HG03442 (cell line): ENCODE data around the gene KRT86.
"Not testable (repeated sequence)": the region's sequence is repeated elsewhere in the genome, so short reads cannot be mapped to it uniquely, and the experiment has no call there.

ENCODE experiments used
- ATAC-seq: cut with Tn5 transposase; IDR thresholded peaks from one replicate; pipeline ENCODE4 v1.9.1; 2021; ENCODE audit warnings: mild to moderate bottlenecking, moderate library complexity; ENCODE audit not compliant: unreplicated experiment

Gene KRT86

DNA sequence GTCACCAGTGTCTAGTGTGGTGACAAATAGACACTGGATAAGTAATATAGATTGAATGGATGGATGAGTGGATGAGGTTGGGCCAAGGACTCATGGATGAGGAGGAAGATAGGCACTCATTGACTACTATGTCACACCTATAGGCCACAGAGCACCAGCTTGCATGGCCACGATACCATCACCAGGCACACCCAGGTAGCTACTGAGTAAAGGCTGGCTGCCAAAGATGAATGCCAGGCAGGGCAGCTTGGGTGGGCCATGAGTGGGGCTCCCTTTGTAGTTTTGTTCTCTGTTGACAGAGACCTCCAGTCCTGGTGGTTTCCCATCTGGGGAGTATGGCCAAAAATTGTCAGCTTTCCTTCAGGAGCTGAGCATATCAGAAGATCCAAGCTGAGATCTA lies 57.9 kb downstream of the KRT86 start:
- no peak for ATAC-seq

DNA sequence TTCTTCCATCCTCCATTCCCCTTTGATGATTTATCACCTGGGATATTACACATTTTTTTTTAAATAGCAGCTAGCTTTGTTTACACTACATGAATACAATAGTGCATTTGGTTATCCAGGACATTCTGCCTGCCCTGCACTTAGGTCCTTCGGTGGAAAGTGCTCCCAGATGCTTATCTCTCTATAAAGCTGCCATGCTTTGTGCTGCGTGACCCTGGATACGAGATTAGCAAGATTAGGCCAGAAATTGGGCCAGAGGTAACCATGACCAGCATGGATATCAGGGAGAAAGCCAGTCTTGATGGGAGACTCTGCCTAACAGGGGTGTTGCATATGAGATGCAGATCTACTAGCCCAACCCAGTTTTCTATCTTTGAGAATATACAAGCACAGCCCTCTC lies 58.9 kb downstream of the KRT86 start:
- no peak for ATAC-seq

DNA sequence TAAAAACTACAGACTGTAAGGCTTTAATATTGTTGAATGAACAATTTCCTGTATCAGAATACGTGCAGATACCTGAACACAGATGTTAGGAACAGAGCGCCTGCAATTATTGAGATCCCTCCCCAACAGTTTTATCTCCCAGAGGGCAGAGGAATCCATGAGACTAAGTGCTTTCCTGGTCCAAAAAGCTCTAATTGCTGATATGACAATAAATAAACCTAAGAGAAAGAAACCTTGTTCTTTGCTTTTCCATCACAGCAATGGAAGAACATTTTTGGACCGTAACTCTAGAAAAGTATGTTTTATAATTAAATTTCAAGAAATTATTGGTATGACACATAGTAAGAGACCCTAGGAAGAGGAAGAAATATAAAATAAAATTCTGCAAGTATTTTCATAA lies 59.7 kb downstream of the KRT86 start:
- ATAC-seq, result no peak

DNA sequence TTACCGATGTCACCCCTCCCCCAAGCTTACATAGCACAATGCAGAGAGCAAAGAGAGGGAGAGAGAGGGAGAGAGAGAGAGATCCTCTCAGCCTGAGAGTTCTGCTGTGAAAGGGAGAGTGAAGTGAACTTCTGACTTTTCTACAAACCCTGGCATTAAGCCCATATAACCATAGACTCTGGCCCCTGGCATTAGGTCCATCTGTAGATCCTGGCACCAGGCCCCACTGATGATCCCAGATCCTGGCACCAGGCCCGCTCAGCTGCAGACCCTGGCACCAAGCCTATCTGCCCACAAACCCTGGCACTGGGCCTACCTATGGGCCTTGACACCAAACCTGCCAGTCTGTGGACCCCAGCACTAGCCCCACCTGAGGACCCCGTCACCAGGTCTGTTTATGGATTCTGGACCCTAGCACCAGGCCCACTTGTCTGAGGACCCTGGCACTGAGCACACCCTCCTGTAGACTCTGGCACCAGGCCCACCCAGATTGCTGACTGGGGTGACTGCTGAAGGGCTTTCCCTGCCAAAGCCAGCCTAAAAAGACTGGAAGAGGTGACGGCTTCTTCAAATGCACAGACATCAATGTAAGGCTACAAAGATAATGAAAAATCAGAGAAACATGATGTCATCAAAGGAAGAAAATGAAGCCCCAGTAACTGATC lies 61.3 kb downstream of the KRT86 start:
- no peak for ATAC-seq

DNA sequence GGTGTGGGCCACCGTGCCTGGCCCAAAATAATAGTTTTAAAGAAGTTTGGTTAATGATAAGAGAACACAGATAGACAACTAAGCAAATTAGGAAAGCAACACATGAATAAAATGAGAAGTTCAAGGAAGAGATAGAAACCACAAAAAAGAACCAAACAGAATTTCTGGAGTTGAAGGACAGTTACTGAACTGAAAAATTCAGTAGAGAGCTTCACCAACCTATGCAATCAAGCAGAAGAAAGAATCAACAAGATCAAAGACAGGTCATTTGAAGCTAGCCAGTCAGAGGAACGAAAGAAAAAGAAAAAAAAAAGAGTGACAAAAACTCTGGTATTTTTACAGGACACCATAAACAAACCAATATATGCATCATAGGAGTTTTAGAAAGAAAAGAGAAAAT lies 62.2 kb downstream of the KRT86 start:
- no peak for ATAC-seq

DNA sequence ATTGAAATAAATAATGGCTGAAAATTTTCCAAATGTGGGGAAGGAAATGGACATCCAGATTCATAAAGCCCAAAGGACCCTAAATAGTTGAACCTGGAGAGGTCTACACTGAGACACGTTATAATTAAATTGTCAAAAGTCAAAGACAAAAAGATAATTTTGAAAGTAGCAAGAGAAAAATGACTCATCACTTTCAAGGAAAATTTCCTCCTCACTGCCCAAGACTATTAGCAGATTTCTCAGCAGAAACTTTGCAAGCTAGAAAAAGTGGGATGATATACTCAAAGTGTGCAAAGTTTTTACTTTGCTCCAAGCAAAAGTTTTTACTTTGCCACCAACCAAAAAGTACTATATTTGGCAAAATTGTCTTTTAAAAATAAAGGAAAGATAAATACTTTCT lies 62.6 kb downstream of the KRT86 start:
- ATAC-seq, result no peak

DNA sequence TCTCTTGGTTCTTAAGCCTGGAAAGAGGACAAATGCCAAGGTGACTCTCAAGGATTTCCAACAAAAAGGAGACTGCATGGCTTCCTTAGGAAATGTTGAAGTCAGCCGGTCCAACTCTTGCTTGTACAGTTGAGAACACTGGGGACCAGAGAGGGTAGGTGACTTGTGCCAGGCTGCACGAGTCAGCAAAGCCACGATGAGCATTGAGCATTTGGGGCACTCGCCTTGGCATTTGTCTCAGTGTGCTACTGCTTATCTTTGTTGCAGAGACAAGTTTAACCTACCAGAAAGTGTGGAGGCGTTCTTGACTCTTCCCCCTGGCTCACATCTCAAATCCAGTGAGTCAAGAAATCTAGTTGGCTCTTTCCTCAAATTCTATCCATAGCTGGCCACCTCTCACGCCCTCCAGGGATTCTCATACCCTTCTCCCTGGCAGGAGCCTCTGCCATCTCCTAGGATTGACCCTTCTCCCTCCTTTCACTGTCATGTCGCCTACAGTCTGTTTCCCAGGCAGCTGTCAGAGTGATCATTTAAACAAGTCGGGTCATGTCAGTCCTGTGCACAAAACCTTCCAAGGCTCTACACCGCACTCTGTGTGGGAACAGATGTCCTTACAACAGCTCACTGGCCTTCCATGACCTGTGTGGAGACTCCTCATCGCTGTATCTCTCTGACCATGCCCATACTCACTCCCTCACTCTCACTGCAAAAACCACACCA lies 64.0 kb downstream of the KRT86 start:
- ATAC-seq, result no peak

DNA sequence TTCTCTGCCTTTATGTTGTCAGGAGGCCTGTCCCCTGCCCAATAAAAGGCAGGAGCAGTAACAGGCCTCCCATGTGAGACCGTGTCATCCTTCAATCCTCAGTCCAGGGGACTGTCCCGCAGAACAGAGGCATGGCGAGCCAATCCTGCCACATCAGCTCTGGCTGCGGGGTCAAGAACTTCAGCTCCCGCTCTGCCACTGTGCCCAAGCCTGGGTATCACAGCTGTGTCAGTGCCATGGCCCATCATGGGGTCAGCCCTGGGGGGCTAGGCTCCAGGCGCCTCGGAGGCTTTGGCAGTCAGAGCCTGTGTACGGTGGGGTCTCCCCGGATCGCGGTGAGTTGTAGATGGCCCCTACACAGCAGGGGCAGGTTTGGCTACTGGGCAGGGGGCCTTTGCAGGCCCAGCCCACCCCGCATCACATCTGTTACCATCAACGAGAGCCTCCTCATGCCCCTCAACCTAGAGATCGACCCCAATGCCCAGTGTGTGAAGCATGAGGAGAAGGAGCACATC lies 66.7 kb downstream of the KRT86 start:
- ATAC-seq, result no peak

DNA sequence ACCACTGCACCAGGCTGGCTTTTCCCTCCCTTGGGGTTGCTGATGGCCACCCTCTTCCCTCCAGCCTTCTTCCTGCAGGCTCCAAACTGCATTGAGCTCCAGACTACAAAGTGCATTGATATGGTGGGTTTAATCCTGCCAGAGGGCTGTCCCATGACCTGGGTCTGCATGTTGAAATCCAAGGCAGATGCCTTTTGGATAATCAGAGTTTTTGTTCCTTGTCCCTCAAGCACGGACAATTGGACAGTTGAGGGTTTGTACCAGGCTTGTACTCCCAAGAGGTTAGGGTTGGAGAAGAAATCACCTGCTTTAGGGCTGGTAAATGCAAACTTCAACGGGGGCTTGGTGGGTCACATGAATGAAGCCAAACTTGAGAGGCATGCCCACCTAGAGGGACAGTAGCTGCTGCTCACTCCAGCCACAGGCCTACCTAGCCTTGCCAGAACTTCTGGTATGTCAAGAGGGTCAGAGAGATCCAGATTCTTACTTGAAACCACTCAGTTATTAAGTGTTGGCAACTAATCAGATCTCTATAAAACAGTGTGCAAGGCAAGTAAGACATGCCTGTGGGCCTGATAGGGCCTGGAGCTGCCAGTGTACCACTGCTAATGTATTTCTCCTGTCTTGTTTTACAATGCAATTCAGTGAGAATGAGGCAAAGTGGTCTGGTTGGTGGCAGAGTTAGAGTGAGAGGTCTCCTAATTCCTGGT lies 68.5 kb downstream of the KRT86 start:
- ATAC-seq, result no peak

DNA sequence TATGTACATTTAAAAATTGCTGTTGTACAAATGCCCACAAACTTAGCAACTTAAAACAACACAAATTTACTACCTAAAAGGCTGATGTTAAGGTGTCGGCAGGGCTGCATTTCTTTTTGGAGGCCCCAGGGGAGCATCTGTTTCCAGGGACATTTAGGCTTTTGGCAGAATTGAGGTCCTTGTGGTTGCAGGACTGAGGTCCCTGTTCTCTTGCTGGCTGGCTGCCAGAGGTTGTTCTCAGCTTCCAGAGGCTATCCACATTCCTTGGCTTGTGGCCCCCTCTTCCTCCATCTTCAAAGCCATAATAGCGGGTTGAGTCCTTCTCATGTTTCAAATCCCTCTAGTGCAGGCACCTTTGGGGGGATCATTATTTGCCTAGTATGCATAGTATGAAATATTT lies 69.1 kb downstream of the KRT86 start:
- no peak for ATAC-seq

DNA sequence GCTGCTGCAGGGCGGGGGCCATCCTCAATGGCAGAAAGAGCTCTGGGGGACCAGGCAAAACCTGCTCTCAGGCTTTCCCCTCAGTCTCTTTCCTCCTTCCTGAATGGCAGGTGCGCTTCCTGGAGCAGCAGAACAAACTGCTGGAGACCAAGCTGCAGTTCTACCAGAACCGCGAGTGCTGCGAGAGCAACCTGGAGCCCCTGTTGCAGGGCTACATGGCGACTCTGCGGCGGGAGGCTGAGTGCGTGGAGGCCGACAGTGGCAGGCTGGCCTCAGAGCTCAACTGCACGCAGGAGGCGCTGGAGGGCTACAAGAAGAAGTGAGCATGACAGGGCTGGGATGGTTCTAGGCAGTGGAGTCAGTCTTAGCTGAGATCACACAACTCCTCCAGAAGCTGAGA lies 69.7 kb downstream of the KRT86 start:
- ATAC-seq, result no peak

DNA sequence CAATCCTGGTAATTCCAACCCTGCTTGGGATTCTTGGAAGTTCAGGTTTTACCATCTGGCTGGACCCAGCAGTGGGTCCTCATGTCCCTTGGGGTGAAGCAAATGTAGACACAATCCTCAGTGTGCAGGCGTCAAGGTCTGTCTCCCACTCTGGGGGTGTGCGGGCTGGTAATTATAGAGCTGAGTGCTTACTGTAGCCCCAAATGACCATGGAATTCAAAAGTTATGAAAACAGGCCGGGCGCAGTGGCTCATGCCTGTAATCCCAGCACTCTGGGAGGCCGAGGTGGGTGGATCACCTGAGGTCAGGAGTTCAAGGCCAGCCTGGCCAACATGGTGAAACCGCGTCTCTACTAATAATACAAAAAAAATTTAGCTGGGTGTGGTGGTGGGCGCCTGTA lies 70.6 kb downstream of the KRT86 start:
- ATAC-seq, result not testable (repeated sequence)

DNA sequence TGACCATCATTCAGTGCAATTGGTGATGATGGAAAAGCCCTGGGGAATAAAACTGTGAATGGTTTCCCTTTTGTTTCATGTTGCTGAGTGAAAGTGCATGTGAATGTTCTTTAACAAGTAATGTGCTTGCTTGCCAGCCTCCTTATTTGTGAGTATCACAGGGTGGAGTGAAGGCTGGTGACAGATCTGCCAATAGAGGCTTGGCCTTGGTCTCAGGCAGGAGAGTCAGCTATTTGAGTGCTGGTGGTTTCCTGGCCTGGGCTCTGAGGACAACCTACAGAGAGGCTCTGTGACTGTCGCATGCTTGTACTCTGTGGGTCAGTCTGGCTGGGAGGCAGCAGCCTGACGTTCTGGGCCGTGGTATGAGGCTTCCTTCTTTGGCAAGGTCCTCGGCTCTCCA lies 72.1 kb downstream of the KRT86 start:
- no peak for ATAC-seq

DNA sequence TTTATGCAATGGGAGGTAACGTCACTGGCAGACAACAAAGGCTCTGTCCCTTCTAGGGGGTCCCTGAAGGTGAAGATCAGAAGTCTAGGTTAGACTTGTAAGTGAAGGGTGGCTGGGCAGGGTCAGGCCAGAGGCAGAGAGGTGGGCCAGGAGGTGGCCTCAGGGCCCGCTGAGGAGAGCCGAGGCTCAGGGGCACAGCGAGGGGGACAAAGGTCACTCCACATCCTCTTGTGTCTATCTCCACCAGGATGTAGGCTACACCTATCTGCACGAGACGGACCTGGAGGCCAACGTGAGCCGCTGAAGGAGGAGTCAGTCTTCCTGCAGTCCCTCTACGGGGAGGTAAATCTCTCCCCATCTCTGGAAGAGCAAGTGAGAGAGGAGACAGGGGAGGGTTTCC lies 72.6 kb downstream of the KRT86 start:
- no peak for ATAC-seq

DNA sequence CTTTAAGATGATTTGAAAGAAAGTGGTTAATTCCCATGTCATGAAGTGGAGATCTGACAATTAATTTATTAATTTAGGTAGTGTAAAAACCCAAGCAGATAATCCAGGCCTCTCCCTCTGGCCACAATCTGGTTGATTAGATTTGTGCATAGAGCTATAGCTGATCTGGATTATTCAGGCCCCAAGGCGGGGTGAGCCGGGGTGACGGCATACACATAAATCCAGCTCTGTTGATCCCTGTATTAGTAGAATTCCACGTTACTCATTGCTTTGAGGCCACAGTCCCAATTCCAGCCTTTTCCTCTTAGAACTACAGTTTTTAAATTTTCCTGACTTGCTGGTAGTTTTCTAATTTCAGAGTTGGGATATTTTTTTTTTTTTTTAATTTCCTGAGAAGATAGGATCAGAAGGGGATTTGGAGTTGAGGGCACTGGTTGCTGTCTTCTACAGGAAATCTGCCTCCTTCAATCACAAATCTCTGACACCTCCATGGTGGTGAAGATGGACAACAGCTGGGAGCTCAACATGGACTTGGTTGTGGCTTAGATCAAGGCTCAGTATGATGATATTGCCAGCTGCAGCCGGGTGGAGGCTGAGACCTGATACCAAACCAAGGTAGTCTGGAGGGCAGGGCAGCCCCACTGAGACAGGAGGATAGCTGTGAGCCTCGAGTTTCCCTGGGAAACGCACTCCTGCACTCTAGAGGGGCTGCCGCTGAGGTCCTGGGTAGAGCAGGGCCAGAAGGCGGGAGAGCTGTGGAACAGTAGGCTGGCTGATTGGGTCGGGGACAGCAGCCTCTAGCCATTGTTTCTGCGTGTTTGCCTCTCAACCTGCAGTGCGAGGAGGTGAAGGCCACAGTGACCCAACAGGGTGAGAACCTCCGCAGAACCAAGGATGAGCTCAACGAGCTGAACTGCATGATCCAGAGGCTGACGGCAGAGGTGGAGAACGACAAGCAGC lies 73.4 kb downstream of the KRT86 start:
- ATAC-seq, result no peak

DNA sequence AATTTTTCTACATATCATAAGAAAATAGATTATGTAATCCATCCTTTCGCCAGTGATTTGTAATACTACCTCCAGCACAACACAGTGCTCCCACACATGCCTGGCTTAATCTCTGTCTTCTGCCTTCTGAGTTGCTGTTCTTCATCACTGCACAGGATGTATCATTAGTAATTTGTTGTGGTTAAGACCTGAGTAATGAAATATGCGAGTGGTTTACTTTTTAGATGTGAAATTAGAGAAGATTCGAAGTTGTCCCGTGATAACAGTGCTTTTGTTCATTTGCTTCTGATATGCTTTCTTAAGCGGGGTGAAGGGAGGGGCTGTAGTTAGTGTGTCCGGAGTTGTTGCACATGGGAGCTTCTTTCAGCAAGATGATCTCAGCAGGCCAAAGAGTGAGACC lies 74.8 kb downstream of the KRT86 start:
- ATAC-seq, result no peak

DNA sequence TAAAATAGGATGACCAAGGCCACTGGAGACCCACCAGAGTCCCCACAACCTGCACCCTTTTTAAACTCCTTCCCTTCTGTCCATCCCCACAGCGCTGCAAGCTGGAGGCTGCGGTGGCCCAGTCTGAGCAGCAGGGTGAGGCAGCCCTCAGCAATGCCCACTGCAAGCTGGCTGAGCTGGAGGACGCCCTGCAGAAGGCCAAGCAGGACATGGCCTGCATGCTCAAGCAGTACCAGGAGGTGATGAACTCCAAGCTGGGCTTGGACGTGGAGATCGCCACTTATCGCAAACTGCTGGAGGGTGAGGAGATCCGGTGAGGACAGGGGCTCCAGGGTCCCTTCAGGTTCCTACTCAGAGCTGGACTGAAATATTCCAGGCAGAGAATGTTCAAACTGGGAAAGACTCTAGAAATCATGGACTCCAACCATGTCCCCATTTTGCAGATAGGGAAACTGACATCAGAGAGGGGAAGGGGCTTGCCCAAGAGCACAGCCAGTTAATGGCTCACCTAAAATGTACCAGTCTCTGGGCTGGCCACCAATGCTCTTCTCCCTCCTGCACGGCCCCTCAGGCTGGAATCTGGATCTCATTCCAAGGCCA lies 75.7 kb downstream of the KRT86 start:
- ATAC-seq, result no peak

DNA sequence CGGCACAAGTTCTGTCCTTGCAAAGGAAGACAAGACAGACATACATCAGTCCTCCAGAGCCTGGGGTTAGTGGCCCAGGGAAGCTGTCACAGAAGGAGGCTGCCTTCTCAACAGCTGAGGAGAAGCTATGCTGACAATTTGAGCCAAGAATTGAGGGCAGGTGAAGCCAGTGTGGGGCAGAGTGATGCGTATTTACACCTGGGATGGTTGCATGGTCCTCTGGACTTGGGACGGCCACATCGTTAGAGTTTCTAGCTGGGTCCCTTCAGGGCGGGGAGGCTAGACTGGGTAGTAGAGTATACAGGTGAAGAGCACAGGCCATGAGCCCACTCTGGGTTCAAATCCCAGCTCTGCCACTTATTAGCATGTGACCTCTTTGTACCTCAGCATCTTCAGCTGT lies 76.3 kb downstream of the KRT86 start:
- ATAC-seq, result no peak

DNA sequence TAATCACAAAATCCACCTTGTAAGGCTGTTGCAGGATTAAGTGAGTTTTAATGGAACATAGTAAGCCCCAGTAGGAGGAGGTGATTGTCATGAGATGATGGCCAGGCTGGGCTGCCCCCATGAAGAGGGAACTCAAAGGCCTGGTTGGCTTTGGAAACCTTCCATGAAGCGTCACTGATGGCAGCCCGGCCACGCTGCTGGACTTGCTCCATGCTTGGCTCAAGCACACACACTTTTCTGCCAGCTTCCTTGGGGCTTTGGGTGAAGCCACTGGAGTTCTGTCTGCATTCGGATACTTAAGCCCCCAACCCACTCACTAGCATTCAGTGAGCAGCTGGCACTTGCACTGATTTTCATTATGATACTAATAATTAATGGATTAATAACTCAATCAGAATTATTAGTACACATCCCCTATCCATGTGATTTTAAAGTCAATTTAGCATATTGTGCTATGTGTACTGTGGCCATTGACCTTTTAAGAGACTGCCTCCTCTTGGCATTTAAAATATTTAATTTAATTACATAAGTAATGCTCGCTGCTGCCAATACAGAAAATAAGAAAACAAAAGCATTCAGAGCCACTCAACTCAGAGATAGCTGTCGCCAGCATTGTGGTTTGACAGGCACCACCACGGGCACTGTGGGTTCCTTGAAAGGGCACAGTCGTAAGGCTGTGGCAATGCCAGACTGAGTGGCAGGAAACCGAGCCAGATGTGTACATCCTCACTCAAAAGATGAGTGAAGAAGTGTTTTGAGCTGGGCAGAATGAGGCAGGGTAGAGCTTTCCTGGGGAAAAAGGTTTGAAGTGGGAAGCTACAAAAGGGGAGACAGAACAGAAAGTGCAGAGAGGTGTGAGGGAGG lies 77.0 kb downstream of the KRT86 start:
- ATAC-seq, result no peak

DNA sequence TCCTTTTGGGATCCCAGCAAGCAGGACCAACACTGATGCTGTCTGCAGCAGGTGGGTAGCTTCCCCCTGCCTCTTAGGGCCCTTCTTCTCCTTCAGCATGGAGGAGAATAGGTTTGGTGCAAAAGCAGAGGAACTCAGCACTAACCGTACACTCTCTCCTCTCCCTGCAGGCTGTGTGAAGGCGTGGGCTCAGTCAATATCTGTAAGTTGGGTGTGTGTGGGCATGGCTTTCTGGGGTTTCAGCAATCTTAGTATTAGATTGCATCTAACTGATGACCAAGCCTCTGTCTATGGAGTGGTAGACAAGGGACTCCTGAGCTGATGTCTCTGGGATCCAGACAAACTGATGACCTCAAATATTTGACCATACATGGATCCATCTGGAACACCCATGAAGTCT lies 78.5 kb downstream of the KRT86 start:
- no peak for ATAC-seq
